IMR-90 (cell line): Measurements from ENCODE around the gene MRC1. TPM values are rescaled to one million over a fixed set of nuclear protein-coding genes. Genes with fewer than 3 reads are reported as not detected.

ENCODE experiments used
- ATAC-seq: fragments of 200-7000 bp; cut with Tn5 transposase; 2 replicates; pipeline ENCODE4 v1.9.1; 2020; ENCODE audit warnings: low read depth, mild to moderate bottlenecking, moderate library complexity
- BruUV-seq: library from RNA; stranded (reverse); fragments of 400-500 nt; replicated peaks from 2 replicates; lab custom pipeline; 2021; lab: Mats Ljungman, UMichigan
- CTCF ChIA-PET: fragments of 300-600 bp; formaldehyde crosslinking; extraction: SDS; loops from one replicate; lab custom pipeline; 2021; ENCODE audit warnings: antibody characterized with exemption; lab: Yijun Ruan, JAX
- POLR2A ChIA-PET: fragments of 300-600 bp; sonication (Branson Sonifier 250); formaldehyde crosslinking; loops from one replicate; lab custom pipeline; 2022; ENCODE audit warnings: antibody characterized with exemption; ENCODE audit not compliant: unreplicated experiment; lab: Charles Lee
- DNase-seq: peaks from one replicate; pipeline ENCODE4 v3.0.0; 2013
- H2AFZ ChIP-seq: replicated peaks from 2 replicates; pipeline ENCODE3; 2013; ENCODE audit warnings: low read length, mild to moderate bottlenecking; ENCODE audit not compliant: poor library complexity
- H2AK5ac ChIP-seq: 2 replicates; pipeline ENCODE4 v1.6.1; 2013; ENCODE audit warnings: low read depth, low read length, inconsistent platforms
- H2AK9ac ChIP-seq: replicated peaks from 2 replicates; pipeline ENCODE3; 2013; ENCODE audit warnings: mild to moderate bottlenecking, low read depth, low read length, moderate library complexity; ENCODE audit not compliant: poor library complexity
- H2BK120ac ChIP-seq: 2 replicates; pipeline ENCODE4 v1.6.1; 2013; ENCODE audit warnings: low read depth, low read length, inconsistent platforms
- H2BK15ac ChIP-seq: 3 replicates; pipeline ENCODE4 v1.6.1; 2013; ENCODE audit warnings: low read depth, low read length, inconsistent platforms
- H2BK20ac ChIP-seq: 2 replicates; pipeline ENCODE4 v1.6.1; 2013; ENCODE audit warnings: low read depth, mild to moderate bottlenecking, inconsistent platforms, low read length, moderate library complexity
- H2BK5ac ChIP-seq: 2 replicates; pipeline ENCODE4 v1.6.1; 2013; ENCODE audit warnings: mild to moderate bottlenecking, low read depth, low read length, inconsistent platforms; ENCODE audit not compliant: poor library complexity, severe bottlenecking
- H3K14ac ChIP-seq: replicated peaks from 2 replicates; pipeline ENCODE4 v1.6.1; 2013; ENCODE audit warnings: low read depth, low read length, inconsistent platforms
- H3K18ac ChIP-seq: 2 replicates; pipeline ENCODE4 v1.6.1; 2013; ENCODE audit warnings: low read depth, low read length, control low read depth
- H3K23ac ChIP-seq: 2 replicates; pipeline ENCODE4 v1.6.1; 2013; ENCODE audit warnings: low read depth, low read length, inconsistent platforms
- H3K27ac ChIP-seq: 2 replicates; pipeline ENCODE4 v1.5.1; 2013; ENCODE audit warnings: mild to moderate bottlenecking, control low read depth, low read length; ENCODE audit not compliant: insufficient read depth
- H3K27me3 ChIP-seq: 2 replicates; pipeline ENCODE4 v1.6.1; 2013; ENCODE audit warnings: low read length; ENCODE audit not compliant: control insufficient read depth, insufficient read depth
- H3K36me3 ChIP-seq: 2 replicates; pipeline ENCODE4 v1.6.1; 2013; ENCODE audit warnings: low read length, mixed read lengths; ENCODE audit not compliant: control insufficient read depth, insufficient read depth
- H3K4ac ChIP-seq: 2 replicates; pipeline ENCODE4 v1.6.1; 2013; ENCODE audit warnings: low read depth, low read length, inconsistent platforms
- H3K4me1 ChIP-seq: 2 replicates; pipeline ENCODE4 v1.6.1; 2013; ENCODE audit warnings: low read length, mixed read lengths; ENCODE audit not compliant: control insufficient read depth, insufficient read depth
- H3K4me2 ChIP-seq: 2 replicates; pipeline ENCODE4 v1.6.1; 2013; ENCODE audit warnings: low read depth, mild to moderate bottlenecking, control low read depth, low read length, moderate library complexity
- H3K4me3 ChIP-seq: 2 replicates; pipeline ENCODE4 v1.5.1; 2013; ENCODE audit warnings: low read depth, mild to moderate bottlenecking, control low read depth, low read length, moderate library complexity; ENCODE audit not compliant: insufficient read depth
- H3K56ac ChIP-seq: 2 replicates; pipeline ENCODE4 v1.6.1; 2013; ENCODE audit warnings: low read length, inconsistent platforms; ENCODE audit not compliant: insufficient read depth; ENCODE audit errors: extremely low read depth
- H3K79me1 ChIP-seq, 2 experiments: 2 replicates each; pipeline ENCODE4 v1.6.1; 2013; ENCODE audit warnings: low read length in 2 of 2, inconsistent platforms in 1 of 2, low read depth in 1 of 2
- H3K9ac ChIP-seq: 2 replicates; pipeline ENCODE4 v1.6.1; 2013; ENCODE audit warnings: low read depth, low read length, control low read depth
- H3K9me1 ChIP-seq: 2 replicates; pipeline ENCODE4 v1.6.1; 2013; ENCODE audit warnings: low read length, inconsistent platforms; ENCODE audit not compliant: insufficient read depth
- H3K9me3 ChIP-seq: 2 replicates; pipeline ENCODE4 v1.6.1; 2013; ENCODE audit warnings: low read length; ENCODE audit not compliant: control insufficient read depth, insufficient read depth
- H4K20me1 ChIP-seq: 2 replicates; pipeline ENCODE4 v1.6.1; 2013; ENCODE audit warnings: low read length, inconsistent platforms; ENCODE audit not compliant: insufficient read depth
- H4K5ac ChIP-seq: 2 replicates; pipeline ENCODE4 v1.6.1; 2013; ENCODE audit warnings: mild to moderate bottlenecking, low read depth, low read length, control low read depth
- H4K8ac ChIP-seq, 2 experiments: 2 replicates each; pipeline ENCODE4 v1.6.1; 2013; ENCODE audit warnings: low read depth in 2 of 2, low read length in 2 of 2, control low read depth in 1 of 2, inconsistent platforms in 1 of 2
- H4K91ac ChIP-seq: 2 replicates; pipeline ENCODE4 v1.6.1; 2013; ENCODE audit warnings: low read depth, low read length, inconsistent platforms; ENCODE audit not compliant: insufficient read depth
- CEBPB ChIP-seq: IDR thresholded peaks from 2 replicates; pipeline ENCODE4 v1.6.1; 2012; ENCODE audit warnings: low read depth, low read length, improper control_type of control experiment
- CTCF ChIP-seq: conservative IDR thresholded peaks from 2 replicates; pipeline ENCODE4 v1.5.1; 2012; ENCODE audit warnings: mild to moderate bottlenecking, low read depth, low read length, improper control_type of control experiment
- FOS ChIP-seq: fragments of 150-350 bp; IDR thresholded peaks from 2 replicates; pipeline ENCODE4 v1.6.1; 2016; ENCODE audit warnings: low read depth, low read length
- MAZ ChIP-seq: IDR thresholded peaks from 2 replicates; pipeline ENCODE4 v1.6.1; 2012; ENCODE audit warnings: low read depth, mild to moderate bottlenecking, low read length, improper control_type of control experiment, moderate library complexity, borderline replicate concordance
- RAD21 ChIP-seq: IDR thresholded peaks from 2 replicates; pipeline ENCODE4 v1.6.1; 2012; ENCODE audit warnings: low read length, improper control_type of control experiment
- RCOR1 ChIP-seq: IDR thresholded peaks from 2 replicates; pipeline ENCODE4 v1.6.1; 2012; ENCODE audit warnings: mild to moderate bottlenecking, low read length, improper control_type of control experiment; ENCODE audit not compliant: insufficient replicate concordance
- RFX5 ChIP-seq: IDR thresholded peaks from 2 replicates; pipeline ENCODE4 v1.8.0; 2012; ENCODE audit warnings: low read depth, mild to moderate bottlenecking, low read length, moderate library complexity
- SMC3 ChIP-seq: fragments of 150-350 bp; IDR thresholded peaks from 2 replicates; pipeline ENCODE4 v1.6.1; 2016; ENCODE audit warnings: low read depth, mild to moderate bottlenecking, antibody characterized with exemption, low read length, moderate library complexity
- USF2 ChIP-seq: fragments of 150-350 bp; IDR thresholded peaks from 2 replicates; pipeline ENCODE4 v1.6.1; 2017; ENCODE audit warnings: mild to moderate bottlenecking, antibody characterized with exemption, low read length, low read depth
- WGBS, 2 experiments: methylation state at CpG; one replicate each; pipeline versions ENCODE4 v1.1.5 to v1.1.7; 2013; ENCODE audit warnings: missing lambda C conversion rate in 2 of 2; ENCODE audit not compliant: insufficient read length in 1 of 2; ENCODE audit errors: extremely low coverage in 2 of 2; 5-methylcytosine and 5-hydroxymethylcytosine counted together
- dilution Hi-C: fragments of 300-500 bp; cut with HindIII; formaldehyde crosslinking; loops from one replicate; pipeline ENCODE4 v1.14.3; 2018; ENCODE audit warnings: low sequenced_read_pairs; ENCODE audit not compliant: unreplicated experiment
- in situ Hi-C: fragments of 300-500 bp; cut with MboI; formaldehyde crosslinking; loops from 3 replicates; pipeline ENCODE4 v1.14.3; 2019; ENCODE audit warnings: low sequenced_read_pairs, inconsistent platforms, mixed read lengths
- intact Hi-C: fragments of 100-400 bp; cut with micrococcal nuclease; formaldehyde crosslinking; loops from 2 replicates; pipeline ENCODE4 v1.10.0; 2022
- polyA plus RNA-seq, 3 experiments: library from polyadenylated mRNA; depleted of rRNA; stranded (reverse); fragments of >200 nt; gene quantifications; 2 replicates each; pipeline ENCODE4 v1.2.3, GENCODE V29; 2012; ENCODE audit warnings: low replicate concordance in 1 of 3
- total RNA-seq: library from RNA; depleted of rRNA; stranded (reverse); fragments of >200 nt; gene quantifications from 2 replicates; pipeline ENCODE4 v1.2.3, GENCODE V29; 2012

The MRC1 gene
- total and polyA plus RNA-seq, 2 of the 4 experiments (the other 2 are of a cell fraction) = not detected

- no peaks in the 10 kb centered on the region for H3K79me1 ChIP-seq
- ChIA-PET CTCF (no interaction called here), POLR2A (no interaction called here)
- H3K4me3 ChIP-seq = no peak overlapping the region
- H4K20me1 ChIP-seq = no peaks in the 10 kb centered on the region
- no peak overlapping the region for H2BK15ac ChIP-seq
- H3K4me1 ChIP-seq = no peaks in the 10 kb centered on the region
- peak overlapping the region; percentile 54 for H2BK5ac ChIP-seq
- TF ChIP-seq CTCF = no peak
- no peak for TF ChIP-seq FOS
- TF ChIP-seq SMC3 = no peak
- TF ChIP-seq CEBPB = no peak
- TF ChIP-seq RAD21 = no peak
- TF ChIP-seq RFX5 = no peak
- no peak for TF ChIP-seq USF2
- TF ChIP-seq MAZ = no peak
- no peak for TF ChIP-seq RCOR1
- H3K27ac ChIP-seq = no peak overlapping the region
- H3K4ac ChIP-seq = no peak overlapping the region
- no peaks in the 10 kb centered on the region for H3K9me1 ChIP-seq
- 0 out of 2 replicates have a peak overlapping the region, but pooled peaks have one; percentile 5 for H3K14ac ChIP-seq
- H3K56ac ChIP-seq = no peak overlapping the region
- ATAC-seq = no peak
- H4K8ac ChIP-seq = no peak overlapping the region
- peaks cover 3% of the 10 kb centered on the region; the same call in 1 of the 2 replicates for H3K9me3 ChIP-seq
- no peak overlapping the region for H4K91ac ChIP-seq
- WGBS, 2 experiments = no CpG with 5 or more reads among the region's 5 CpGs
- no peak overlapping the region for H3K23ac ChIP-seq
- H3K4me2 ChIP-seq = no peak overlapping the region
- intact Hi-C loops (no loop called here), in situ Hi-C loops (no loop called here), dilution Hi-C loops (no loop called here)
- BruUV-seq = no TSS peak
- no peak overlapping the region for H2BK120ac ChIP-seq
- no peak overlapping the region for H3K9ac ChIP-seq
- peaks cover 2% of the 10 kb centered on the region for H3K27me3 ChIP-seq
- H2BK20ac ChIP-seq = no peak overlapping the region
- H4K5ac ChIP-seq = no peak overlapping the region
- H3K36me3 ChIP-seq = no peaks in the 10 kb centered on the region
- H3K18ac ChIP-seq = no peak overlapping the region
- H2AFZ ChIP-seq = no peak overlapping the region
- H2AK9ac ChIP-seq = no peak overlapping the region
- H2AK5ac ChIP-seq = no peak overlapping the region
- no peak for DNase-seq
Measured at GRCh38 chr10:17768496-17768895, 40.7 kb upstream of the MRC1 start.
